Left ventricle myocardium inferior (tissue), 1 donor: ENCODE measurements around the gene HRK. TPM values are rescaled to one million over a fixed set of nuclear protein-coding genes. Genes with fewer than 3 reads are reported as not detected.

ENCODE experiments used
- DNase-seq: peaks from one replicate; pipeline ENCODE4 v3.0.0-alpha.2; 2020
- H3K27ac ChIP-seq: fragments of 200-600 bp; replicated peaks from 2 replicates; pipeline ENCODE4 v1.8.0; 2021
- H3K27me3 ChIP-seq: fragments of 200-600 bp; 2 replicates; pipeline ENCODE4 v1.8.0; 2021; ENCODE audit warnings: low read depth
- H3K36me3 ChIP-seq: fragments of 200-600 bp; 2 replicates; pipeline ENCODE4 v1.8.0; 2021
- H3K4me1 ChIP-seq: fragments of 200-600 bp; 2 replicates; pipeline ENCODE4 v1.8.0; 2021
- H3K4me3 ChIP-seq: fragments of 200-600 bp; 2 replicates; pipeline ENCODE4 v1.8.0; 2021; ENCODE audit warnings: mild to moderate bottlenecking, moderate library complexity
- H3K9me3 ChIP-seq: fragments of 200-600 bp; replicated peaks from 2 replicates; pipeline ENCODE4 v1.8.0; 2021
- CTCF ChIP-seq: fragments of 200-600 bp; IDR thresholded peaks from 2 replicates; pipeline ENCODE4 v1.8.0; 2021; ENCODE audit warnings: antibody characterized with exemption, mild to moderate bottlenecking, borderline replicate concordance
- intact Hi-C: fragments of 100-400 bp; cut with micrococcal nuclease; formaldehyde crosslinking; loops from one replicate; pipeline ENCODE4 v1.11.0; 2022
- total RNA-seq: library from RNA; stranded (reverse); fragmentation: NEBNext Ultra II Directional; extraction: Animal tissue kit (Norgen Biotek cat#: 25700); gene quantifications from one replicate; pipeline ENCODE4 v1.2.1, GENCODE V29; 2021
- donor health status: DM: no; HTN: yes; CAD: no; lungs with severe emphysema.

The HRK gene
- total RNA-seq, 1 donor from 2014 or later: 0.77 TPM

GRCh38 chr12:116924558-116925453 is 43.6 kb upstream of the HRK start:
- intact Hi-C loops: no loop called here
- peaks cover 19% of the 10 kb centered on the region for H3K36me3 ChIP-seq
- no peak for DNase-seq
- no peak overlapping the region for H3K27ac ChIP-seq
- H3K4me3 ChIP-seq: no peak overlapping the region
- no peaks in the 10 kb centered on the region for H3K27me3 ChIP-seq
- H3K4me1 ChIP-seq: peaks cover 15% of the 10 kb centered on the region
- TF ChIP-seq CTCF: no peak
- H3K9me3 ChIP-seq: no peaks in the 10 kb centered on the region

DNA sequence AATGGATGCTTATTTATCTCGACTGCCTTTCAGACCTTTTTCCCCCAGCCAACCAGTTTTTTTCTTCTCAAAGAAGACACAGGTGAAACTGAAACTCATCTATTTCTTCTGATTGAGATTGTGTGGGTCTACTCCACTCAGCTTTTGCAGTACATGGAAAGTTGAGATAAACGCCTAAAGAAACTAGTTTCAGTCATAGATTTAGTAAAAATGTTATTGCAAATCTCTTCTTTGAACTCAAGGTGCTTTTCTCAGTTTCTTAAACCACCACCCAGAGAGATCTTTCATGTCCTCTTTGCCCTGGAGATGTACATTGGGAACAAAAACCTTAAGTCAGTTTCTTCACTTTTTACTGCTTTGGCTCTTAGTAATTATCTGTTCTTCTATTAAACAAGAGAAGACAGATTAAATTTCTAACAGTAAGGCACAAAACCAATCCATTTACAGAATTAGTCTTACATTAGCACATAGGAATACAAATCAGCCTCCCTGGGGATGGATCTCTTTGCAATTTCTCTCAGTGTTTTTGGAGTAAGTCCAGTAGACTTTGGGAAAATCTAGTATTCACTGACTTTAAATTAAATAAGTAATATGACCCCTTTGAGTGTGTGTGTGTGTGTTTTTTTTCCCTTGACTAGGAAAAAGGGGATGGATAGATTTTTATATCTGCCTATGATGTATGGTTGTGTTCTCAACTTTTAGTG is 41.1 kb upstream of the HRK start:
- no peak for TF ChIP-seq CTCF
- DNase-seq: no peak
- no peak overlapping the region for H3K27ac ChIP-seq
- no peak overlapping the region for H3K4me3 ChIP-seq
- no peaks in the 10 kb centered on the region for H3K9me3 ChIP-seq
- H3K4me1 ChIP-seq: peaks cover 12% of the 10 kb centered on the region
- H3K27me3 ChIP-seq: no peaks in the 10 kb centered on the region
- intact Hi-C loops: no loop called here
- H3K36me3 ChIP-seq: no peaks in the 10 kb centered on the region

GRCh38 chr12:116920939-116921338 is 39.7 kb upstream of the HRK start:
- DNase-seq: no peak
- H3K27ac ChIP-seq: no peak overlapping the region
- intact Hi-C loops: no loop called here
- H3K27me3 ChIP-seq: no peaks in the 10 kb centered on the region
- H3K36me3 ChIP-seq: no peaks in the 10 kb centered on the region
- H3K4me1 ChIP-seq: peaks cover 16% of the 10 kb centered on the region
- H3K9me3 ChIP-seq: no peaks in the 10 kb centered on the region
- no peak for TF ChIP-seq CTCF
- H3K4me3 ChIP-seq: no peak overlapping the region

DNA sequence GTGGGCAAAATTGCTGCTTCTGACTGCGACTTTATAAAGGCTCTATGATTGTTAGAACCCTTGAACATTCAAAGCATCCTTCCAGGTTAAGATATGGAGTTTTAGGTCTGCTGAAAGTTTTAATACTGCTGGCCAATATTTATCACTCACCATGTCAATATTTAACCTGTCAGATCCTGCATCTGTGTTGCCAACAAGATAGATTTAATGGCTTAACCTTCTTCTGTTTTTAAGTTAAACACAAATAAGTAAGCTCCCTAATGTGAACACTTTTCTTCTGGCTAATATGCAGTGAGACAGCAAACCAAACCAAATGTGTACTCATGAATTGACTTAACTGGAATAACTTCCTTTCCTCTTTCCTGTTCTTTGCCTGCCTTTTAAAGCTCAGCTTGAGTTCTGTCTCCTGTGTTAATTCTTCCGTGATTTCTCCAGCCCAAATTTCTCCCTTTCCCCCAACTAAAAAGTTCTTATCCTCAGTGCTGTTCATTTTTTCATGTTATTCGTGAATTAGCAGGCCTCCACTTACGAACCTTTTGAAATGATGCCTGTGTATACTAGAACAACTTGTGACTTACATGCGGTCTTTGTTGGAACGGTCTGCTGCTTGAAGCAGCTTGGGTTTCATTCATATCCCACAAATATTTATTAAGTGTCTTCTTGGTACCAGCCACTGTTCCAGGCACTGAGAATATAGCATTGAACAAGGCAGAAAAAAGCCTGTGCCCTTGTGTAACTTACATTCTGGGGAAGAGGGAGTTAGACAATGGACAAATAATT is 38.7 kb upstream of the HRK start:
- H3K27ac ChIP-seq: no peak overlapping the region
- H3K4me3 ChIP-seq: no peak overlapping the region
- H3K27me3 ChIP-seq: no peaks in the 10 kb centered on the region
- no peak for TF ChIP-seq CTCF
- intact Hi-C loops: no loop called here
- no peaks in the 10 kb centered on the region for H3K9me3 ChIP-seq
- H3K36me3 ChIP-seq: no peaks in the 10 kb centered on the region
- no peak for DNase-seq
- H3K4me1 ChIP-seq: peaks cover 11% of the 10 kb centered on the region

GRCh38 chr12:116919247-116919661 is 38.0 kb upstream of the HRK start:
- Histone ChIP-seq H3K36me3 (no peaks in the 10 kb centered on the region), H3K27me3 (no peaks in the 10 kb centered on the region), H3K4me3 (no peak overlapping the region), H3K27ac (no peak overlapping the region), H3K9me3 (no peaks in the 10 kb centered on the region), H3K4me1 (peaks cover 10% of the 10 kb centered on the region)
- no peak for DNase-seq
- no peak for TF ChIP-seq CTCF
- intact Hi-C loops: no loop called here
